K562 (cell line): ENCODE measurements around the gene ACE. TPM values are rescaled to one million over a fixed set of nuclear protein-coding genes. Genes with fewer than 3 reads are reported as not detected.

Experiments used
- BRD4 ChIP-seq: fragments of 200-600 bp; sonication (generic); IDR thresholded peaks from 2 replicates; pipeline ENCODE4 v1.6.1; 2017; ENCODE audit warnings: inconsistent platforms
- CBFA2T2 ChIP-seq: fragments of 450-650 bp; conservative IDR thresholded peaks from 2 replicates; pipeline ENCODE4 v1.6.1; 2017; ENCODE audit warnings: mild to moderate bottlenecking
- CTBP1 ChIP-seq: fragments of 450-650 bp; IDR thresholded peaks from 2 replicates; pipeline ENCODE4 v1.6.1; 2016; ENCODE audit warnings: borderline replicate concordance
- DPF2 ChIP-seq: fragments of 450-650 bp; IDR thresholded peaks from 2 replicates; pipeline ENCODE4 v1.6.1; 2016
- ETV5 ChIP-seq: sonication (generic); formaldehyde crosslinking; IDR thresholded peaks from 2 replicates; pipeline ENCODE4 v1.4.0; 2020; ENCODE audit warnings: low read depth, mild to moderate bottlenecking, missing genetic modification reagents
- EWSR1 ChIP-seq: fragments of 450-650 bp; IDR thresholded peaks from 2 replicates; pipeline ENCODE4 v1.6.1; 2018; ENCODE audit warnings: borderline replicate concordance, mild to moderate bottlenecking, low read depth, moderate library complexity; ENCODE audit not compliant: partially characterized antibody
- FOS ChIP-seq: IDR thresholded peaks from 3 replicates; pipeline ENCODE4 v1.6.1; 2011; ENCODE audit not compliant: insufficient read length; ENCODE audit errors: extremely low read depth
- GABPB2 ChIP-seq: fragments of 250-450 bp; sonication (Bioruptor Pico); conservative IDR thresholded peaks from 2 replicates; pipeline ENCODE4 v1.5.1; 2021; ENCODE audit warnings: mild to moderate bottlenecking
- HDAC2 ChIP-seq: fragments of 450-650 bp; IDR thresholded peaks from 2 replicates; pipeline ENCODE4 v1.6.1; 2016; ENCODE audit warnings: mild to moderate bottlenecking
- POLR3A ChIP-seq: IDR thresholded peaks from 2 replicates; pipeline ENCODE4 v1.6.1; 2011; ENCODE audit warnings: borderline replicate concordance, mild to moderate bottlenecking, moderate library complexity; ENCODE audit not compliant: insufficient read length, insufficient read depth; ENCODE audit errors: extremely low read depth
- SMAD1 ChIP-seq: fragments of 150-350 bp; IDR thresholded peaks from 2 replicates; pipeline ENCODE4 v1.6.1; 2014; ENCODE audit warnings: low read length, low read depth; ENCODE audit not compliant: partially characterized antibody
- TRIM24 ChIP-seq, 2 experiments: fragments of 450-650 bp; IDR thresholded peaks; 2 replicates each; pipeline ENCODE4 v1.6.1; 2016
- TSC22D4 ChIP-seq: fragments of 450-650 bp; IDR thresholded peaks from 2 replicates; pipeline ENCODE4 v1.6.1; 2016; ENCODE audit warnings: missing genetic modification characterization, missing biosample characterization, control low read depth
- ZFX ChIP-seq: sonication (generic); formaldehyde crosslinking; IDR thresholded peaks from 2 replicates; pipeline ENCODE4 v1.8.0; 2022; ENCODE audit warnings: mild to moderate bottlenecking, missing genetic modification reagents, moderate library complexity
- ZNF133 ChIP-seq: fragments of 250-450 bp; sonication (Bioruptor Pico); IDR thresholded peaks from 2 replicates; pipeline ENCODE4 v1.4.0; 2020; ENCODE audit warnings: mild to moderate bottlenecking
- polyA plus RNA-seq, 8 experiments: library from polyadenylated mRNA; depleted of rRNA in 4 of 8; stranded (reverse) in 5 of 8; unstranded in 3 of 8; fragments of >200 nt; fragmentation: Nextera tagmentation in 2 of 8; fragmentation: Illumina TruSeq in 1 of 8; extraction: Ambion mirVana in 2 of 8; extraction: Trizol in 1 of 8; gene quantifications; 2 replicates each; pipeline versions ENCODE4 v1.2.1 to v1.2.3, GENCODE V29; 2011 to 2014; ENCODE audit warnings: inconsistent platforms in 1 of 8, missing spikeins in 1 of 8
- total RNA-seq, 7 experiments: library from RNA; depleted of rRNA in 6 of 7; stranded (reverse); fragments of >200 nt in 6 of 7; fragmentation: Illumina TruSeq in 2 of 7; extraction: Trizol in 2 of 7; gene quantifications; 2 replicates each; pipeline versions ENCODE4 v1.2.1 to v1.2.3, GENCODE V29; 2011 to 2021; ENCODE audit warnings: low replicate concordance in 1 of 7
- TF ChIP-seq, protein P1 (sequence below): fragments of 250-450 bp; sonication (Bioruptor Pico); IDR thresholded peaks from 2 replicates; pipeline ENCODE4 v1.4.0; 2020; ENCODE audit warnings: mild to moderate bottlenecking, moderate library complexity
- TF ChIP-seq, protein P2 (sequence below): sonication (generic); formaldehyde crosslinking; IDR thresholded peaks from 2 replicates; pipeline ENCODE4 v1.8.1; 2023; ENCODE audit warnings: missing genetic modification reagents, mild to moderate bottlenecking, borderline replicate concordance
- TF ChIP-seq, protein P3 (sequence below): fragments of 450-650 bp; formaldehyde crosslinking; IDR thresholded peaks from 2 replicates; pipeline ENCODE4 v1.4.0; 2022; ENCODE audit warnings: missing genetic modification characterization

The ACE gene
- total and polyA plus RNA-seq, 9 of the 15 experiments (the other 6 are each of a cell fraction or from before 2014, with no cell fraction given) = 0.07 to 2.5 (median 0.47) TPM; not detected in 1

DNA sequence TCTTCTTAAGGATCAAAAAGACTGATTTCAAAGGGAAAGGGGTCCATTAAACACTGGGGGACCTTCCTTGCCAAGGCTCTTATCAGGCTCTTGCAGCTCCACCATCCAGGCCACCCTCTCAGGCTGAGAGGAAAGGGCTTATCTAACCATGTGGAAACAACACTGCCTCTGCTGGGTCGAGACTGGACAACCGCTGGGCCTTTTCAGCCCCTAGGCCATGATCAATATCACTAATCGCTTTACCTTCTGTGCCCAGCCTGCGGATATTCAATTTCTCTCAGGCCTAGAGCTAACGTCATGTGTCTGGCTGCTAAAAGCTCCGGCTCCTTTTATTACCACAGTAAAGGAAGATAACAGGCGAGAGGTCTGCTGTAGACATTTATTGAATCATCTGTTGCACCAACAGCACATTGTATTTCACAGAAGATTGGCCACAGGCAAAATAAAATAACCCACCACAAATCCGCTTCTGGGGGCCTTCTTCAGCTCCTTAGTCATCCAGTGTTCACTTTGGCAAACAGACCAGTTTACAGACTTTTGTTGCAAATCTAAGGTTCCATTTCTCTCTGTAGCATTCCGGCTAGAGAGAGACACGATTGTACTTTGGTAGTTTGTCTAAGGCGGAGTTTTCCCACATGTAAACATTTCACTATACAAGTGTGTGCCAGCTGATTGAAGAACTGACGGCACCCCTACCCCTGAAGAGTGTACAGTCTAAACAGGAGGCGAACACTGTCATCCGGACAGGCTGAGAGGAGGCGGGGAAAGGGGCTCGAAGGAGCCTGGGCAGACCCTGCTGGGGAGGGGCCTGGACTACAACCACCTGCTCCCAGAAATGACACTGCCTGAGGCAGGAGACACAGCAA, 44.7 kb upstream of the ACE start (continued):
- TF ChIP-seq, protein P1, sequence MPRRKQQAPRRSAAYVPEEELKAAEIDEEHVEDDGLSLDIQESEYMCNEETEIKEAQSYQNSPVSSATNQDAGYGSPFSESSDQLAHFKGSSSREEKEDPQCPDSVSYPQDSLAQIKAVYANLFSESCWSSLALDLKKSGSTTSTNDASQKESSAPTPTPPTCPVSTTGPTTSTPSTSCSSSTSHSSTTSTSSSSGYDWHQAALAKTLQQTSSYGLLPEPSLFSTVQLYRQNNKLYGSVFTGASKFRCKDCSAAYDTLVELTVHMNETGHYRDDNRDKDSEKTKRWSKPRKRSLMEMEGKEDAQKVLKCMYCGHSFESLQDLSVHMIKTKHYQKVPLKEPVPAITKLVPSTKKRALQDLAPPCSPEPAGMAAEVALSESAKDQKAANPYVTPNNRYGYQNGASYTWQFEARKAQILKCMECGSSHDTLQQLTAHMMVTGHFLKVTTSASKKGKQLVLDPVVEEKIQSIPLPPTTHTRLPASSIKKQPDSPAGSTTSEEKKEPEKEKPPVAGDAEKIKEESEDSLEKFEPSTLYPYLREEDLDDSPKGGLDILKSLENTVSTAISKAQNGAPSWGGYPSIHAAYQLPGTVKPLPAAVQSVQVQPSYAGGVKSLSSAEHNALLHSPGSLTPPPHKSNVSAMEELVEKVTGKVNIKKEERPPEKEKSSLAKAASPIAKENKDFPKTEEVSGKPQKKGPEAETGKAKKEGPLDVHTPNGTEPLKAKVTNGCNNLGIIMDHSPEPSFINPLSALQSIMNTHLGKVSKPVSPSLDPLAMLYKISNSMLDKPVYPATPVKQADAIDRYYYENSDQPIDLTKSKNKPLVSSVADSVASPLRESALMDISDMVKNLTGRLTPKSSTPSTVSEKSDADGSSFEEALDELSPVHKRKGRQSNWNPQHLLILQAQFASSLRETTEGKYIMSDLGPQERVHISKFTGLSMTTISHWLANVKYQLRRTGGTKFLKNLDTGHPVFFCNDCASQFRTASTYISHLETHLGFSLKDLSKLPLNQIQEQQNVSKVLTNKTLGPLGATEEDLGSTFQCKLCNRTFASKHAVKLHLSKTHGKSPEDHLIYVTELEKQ (CRISPR knock-in tag) = no peak
- TF ChIP-seq ZNF133 = peak; percentile 17; the same call in 1 of the 2 replicates
- peak; percentile 95 for TF ChIP-seq CBFA2T2
- no peak for TF ChIP-seq ETV5 (CRISPR knock-in tag)
- TF ChIP-seq GABPB2 = no peak
- peak; percentile 60; the same call in 1 of the 2 replicates for TF ChIP-seq CTBP1
- no peak for TF ChIP-seq TSC22D4 (tag)
- TF ChIP-seq ZFX (CRISPR knock-in tag) = peak; percentile 76
- TF ChIP-seq POLR3A = no peak
- TF ChIP-seq HDAC2 = peak; percentile 84
- TF ChIP-seq, protein P2, sequence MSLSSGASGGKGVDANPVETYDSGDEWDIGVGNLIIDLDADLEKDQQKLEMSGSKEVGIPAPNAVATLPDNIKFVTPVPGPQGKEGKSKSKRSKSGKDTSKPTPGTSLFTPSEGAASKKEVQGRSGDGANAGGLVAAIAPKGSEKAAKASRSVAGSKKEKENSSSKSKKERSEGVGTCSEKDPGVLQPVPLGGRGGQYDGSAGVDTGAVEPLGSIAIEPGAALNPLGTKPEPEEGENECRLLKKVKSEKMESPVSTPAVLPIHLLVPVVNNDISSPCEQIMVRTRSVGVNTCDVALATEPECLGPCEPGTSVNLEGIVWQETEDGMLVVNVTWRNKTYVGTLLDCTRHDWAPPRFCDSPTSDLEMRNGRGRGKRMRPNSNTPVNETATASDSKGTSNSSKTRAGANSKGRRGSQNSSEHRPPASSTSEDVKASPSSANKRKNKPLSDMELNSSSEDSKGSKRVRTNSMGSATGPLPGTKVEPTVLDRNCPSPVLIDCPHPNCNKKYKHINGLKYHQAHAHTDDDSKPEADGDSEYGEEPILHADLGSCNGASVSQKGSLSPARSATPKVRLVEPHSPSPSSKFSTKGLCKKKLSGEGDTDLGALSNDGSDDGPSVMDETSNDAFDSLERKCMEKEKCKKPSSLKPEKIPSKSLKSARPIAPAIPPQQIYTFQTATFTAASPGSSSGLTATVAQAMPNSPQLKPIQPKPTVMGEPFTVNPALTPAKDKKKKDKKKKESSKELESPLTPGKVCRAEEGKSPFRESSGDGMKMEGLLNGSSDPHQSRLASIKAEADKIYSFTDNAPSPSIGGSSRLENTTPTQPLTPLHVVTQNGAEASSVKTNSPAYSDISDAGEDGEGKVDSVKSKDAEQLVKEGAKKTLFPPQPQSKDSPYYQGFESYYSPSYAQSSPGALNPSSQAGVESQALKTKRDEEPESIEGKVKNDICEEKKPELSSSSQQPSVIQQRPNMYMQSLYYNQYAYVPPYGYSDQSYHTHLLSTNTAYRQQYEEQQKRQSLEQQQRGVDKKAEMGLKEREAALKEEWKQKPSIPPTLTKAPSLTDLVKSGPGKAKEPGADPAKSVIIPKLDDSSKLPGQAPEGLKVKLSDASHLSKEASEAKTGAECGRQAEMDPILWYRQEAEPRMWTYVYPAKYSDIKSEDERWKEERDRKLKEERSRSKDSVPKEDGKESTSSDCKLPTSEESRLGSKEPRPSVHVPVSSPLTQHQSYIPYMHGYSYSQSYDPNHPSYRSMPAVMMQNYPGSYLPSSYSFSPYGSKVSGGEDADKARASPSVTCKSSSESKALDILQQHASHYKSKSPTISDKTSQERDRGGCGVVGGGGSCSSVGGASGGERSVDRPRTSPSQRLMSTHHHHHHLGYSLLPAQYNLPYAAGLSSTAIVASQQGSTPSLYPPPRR = no peak
- no peak for TF ChIP-seq BRD4
- TF ChIP-seq, protein P3, sequence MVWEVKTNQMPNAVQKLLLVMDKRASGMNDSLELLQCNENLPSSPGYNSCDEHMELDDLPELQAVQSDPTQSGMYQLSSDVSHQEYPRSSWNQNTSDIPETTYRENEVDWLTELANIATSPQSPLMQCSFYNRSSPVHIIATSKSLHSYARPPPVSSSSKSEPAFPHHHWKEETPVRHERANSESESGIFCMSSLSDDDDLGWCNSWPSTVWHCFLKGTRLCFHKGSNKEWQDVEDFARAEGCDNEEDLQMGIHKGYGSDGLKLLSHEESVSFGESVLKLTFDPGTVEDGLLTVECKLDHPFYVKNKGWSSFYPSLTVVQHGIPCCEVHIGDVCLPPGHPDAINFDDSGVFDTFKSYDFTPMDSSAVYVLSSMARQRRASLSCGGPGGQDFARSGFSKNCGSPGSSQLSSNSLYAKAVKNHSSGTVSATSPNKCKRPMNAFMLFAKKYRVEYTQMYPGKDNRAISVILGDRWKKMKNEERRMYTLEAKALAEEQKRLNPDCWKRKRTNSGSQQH (CRISPR knock-in tag) = peak; percentile 81; the same call in 1 of the 2 replicates
- TF ChIP-seq DPF2 = peak; percentile 98
- no peak for TF ChIP-seq FOS
- TF ChIP-seq EWSR1 = no peak
- TF ChIP-seq SMAD1 = peak; percentile 55
- peak; percentile 79 to 85; a peak in 3 of 4 replicates for TF ChIP-seq TRIM24 (IDR thresholded peaks at IDR 0.05)
